IMR-90 (cell line): ENCODE data around the gene TRMT10A.

Experiments
- CTCF ChIP-seq: conservative IDR thresholded peaks from 2 replicates; pipeline ENCODE4 v1.5.1; 2012; ENCODE audit warnings: mild to moderate bottlenecking, low read depth, low read length, improper control_type of control experiment
- MXI1 ChIP-seq: IDR thresholded peaks from 2 replicates; pipeline ENCODE4 v1.6.1; 2012; ENCODE audit warnings: low read depth, mild to moderate bottlenecking, low read length, moderate library complexity, borderline replicate concordance
- POLR2A ChIP-seq: IDR thresholded peaks from 2 replicates; pipeline ENCODE4 v1.6.1; 2012; ENCODE audit warnings: mild to moderate bottlenecking, low read depth, low read length
- SMC3 ChIP-seq: fragments of 150-350 bp; IDR thresholded peaks from 2 replicates; pipeline ENCODE4 v1.6.1; 2016; ENCODE audit warnings: low read depth, mild to moderate bottlenecking, antibody characterized with exemption, low read length, moderate library complexity

GRCh38 chr4:99518601-99519295, 45.1 kb downstream of the TRMT10A start:
- TF ChIP-seq CTCF (no peak), POLR2A (no peak), SMC3 (no peak), MXI1 (no peak)
